Left ventricle myocardium inferior (tissue), 1 donor: Measurements from ENCODE around the gene UBAP2. TPM values are rescaled to one million over a fixed set of nuclear protein-coding genes. Genes with fewer than 3 reads are reported as not detected.

Experiments used
- DNase-seq: peaks from one replicate; pipeline ENCODE4 v3.0.0-alpha.2; 2020
- H3K27ac ChIP-seq: fragments of 200-600 bp; replicated peaks from 2 replicates; pipeline ENCODE4 v1.8.0; 2021
- H3K27me3 ChIP-seq: fragments of 200-600 bp; 2 replicates; pipeline ENCODE4 v1.8.0; 2021; ENCODE audit warnings: low read depth
- H3K36me3 ChIP-seq: fragments of 200-600 bp; 2 replicates; pipeline ENCODE4 v1.8.0; 2021
- H3K4me1 ChIP-seq: fragments of 200-600 bp; 2 replicates; pipeline ENCODE4 v1.8.0; 2021
- H3K4me3 ChIP-seq: fragments of 200-600 bp; 2 replicates; pipeline ENCODE4 v1.8.0; 2021; ENCODE audit warnings: mild to moderate bottlenecking, moderate library complexity
- H3K9me3 ChIP-seq: fragments of 200-600 bp; replicated peaks from 2 replicates; pipeline ENCODE4 v1.8.0; 2021
- CTCF ChIP-seq: fragments of 200-600 bp; IDR thresholded peaks from 2 replicates; pipeline ENCODE4 v1.8.0; 2021; ENCODE audit warnings: antibody characterized with exemption, mild to moderate bottlenecking, borderline replicate concordance
- intact Hi-C: fragments of 100-400 bp; cut with micrococcal nuclease; formaldehyde crosslinking; loops from one replicate; pipeline ENCODE4 v1.11.0; 2022
- total RNA-seq: library from RNA; stranded (reverse); fragmentation: NEBNext Ultra II Directional; extraction: Animal tissue kit (Norgen Biotek cat#: 25700); gene quantifications from one replicate; pipeline ENCODE4 v1.2.1, GENCODE V29; 2021
- donor health status: DM: no; HTN: yes; CAD: no; lungs with severe emphysema.

UBAP2 gene
- total RNA-seq, 1 donor from 2014 or later = 26.4 TPM

- no peak for TF ChIP-seq CTCF
- Histone ChIP-seq H3K4me3 (no peak overlapping the region), H3K4me1 (peaks cover 51% of the 10 kb centered on the region), H3K27me3 (no peaks in the 10 kb centered on the region), H3K27ac (no peak overlapping the region), H3K36me3 (peaks cover 21% of the 10 kb centered on the region), H3K9me3 (no peaks in the 10 kb centered on the region)
- DNase-seq = no peak
- intact Hi-C loops = no loop called here
Observed at GRCh38 chr9:33885948-33886347, 162.7 kb downstream of the UBAP2 start.

GRCh38 chr9:33884856-33885701 is 163.6 kb downstream of the UBAP2 start:
- Histone ChIP-seq H3K4me3 (no peak overlapping the region), H3K36me3 (peaks cover 18% of the 10 kb centered on the region), H3K27ac (no peak overlapping the region)

GRCh38 chr9:33881635-33882034 is 167.1 kb downstream of the UBAP2 start:
- Histone ChIP-seq H3K9me3 (no peaks in the 10 kb centered on the region), H3K27ac (peak overlapping the region; percentile 25), H3K27me3 (no peaks in the 10 kb centered on the region), H3K4me3 (no peak overlapping the region), H3K36me3 (no peaks in the 10 kb centered on the region), H3K4me1 (peaks cover 85% of the 10 kb centered on the region)
- no peak for TF ChIP-seq CTCF
- intact Hi-C loops = no loop called here
- no peak for DNase-seq

More at GRCh38 chr9:33884856-33885701, 163.6 kb downstream of the UBAP2 start:
- Histone ChIP-seq H3K4me1 (peaks cover 60% of the 10 kb centered on the region), H3K27me3 (no peaks in the 10 kb centered on the region), H3K9me3 (no peaks in the 10 kb centered on the region)
- no peak for TF ChIP-seq CTCF
- no peak for DNase-seq
- intact Hi-C loops = no loop called here

- intact Hi-C loops = no loop called here
- Histone ChIP-seq H3K27me3 (no peaks in the 10 kb centered on the region), H3K4me3 (no peak overlapping the region), H3K9me3 (no peaks in the 10 kb centered on the region), H3K4me1 (peaks cover 78% of the 10 kb centered on the region), H3K36me3 (no peaks in the 10 kb centered on the region), H3K27ac (no peak overlapping the region)
- TF ChIP-seq CTCF = no peak
- DNase-seq = no peak
Observed at GRCh38 chr9:33880211-33881089, 168.2 kb downstream of the UBAP2 start.

- Histone ChIP-seq H3K27me3 (no peaks in the 10 kb centered on the region), H3K4me3 (no peak overlapping the region), H3K9me3 (no peaks in the 10 kb centered on the region), H3K4me1 (peaks cover 73% of the 10 kb centered on the region), H3K27ac (no peak overlapping the region), H3K36me3 (no peaks in the 10 kb centered on the region)
- TF ChIP-seq CTCF = no peak
- intact Hi-C loops = no loop called here
- no peak for DNase-seq
Observed at GRCh38 chr9:33878691-33879366, 169.9 kb downstream of the UBAP2 start.
